Suppressor macrophage (primary cell): Measurements from ENCODE around the gene APP.
"Not testable (repeated sequence)": the region's sequence is repeated elsewhere in the genome, so short reads cannot be mapped to it uniquely, and the experiment has no call there.

Source experiments
- DNase-seq, 4 experiments: peaks; one replicate each; pipeline ENCODE4 v3.0.0-alpha.2; 2020 to 2022

APP gene

GRCh38 chr21:26162081-26162480 lies 8.5 kb downstream of the APP start:
- no peak for DNase-seq

DNA sequence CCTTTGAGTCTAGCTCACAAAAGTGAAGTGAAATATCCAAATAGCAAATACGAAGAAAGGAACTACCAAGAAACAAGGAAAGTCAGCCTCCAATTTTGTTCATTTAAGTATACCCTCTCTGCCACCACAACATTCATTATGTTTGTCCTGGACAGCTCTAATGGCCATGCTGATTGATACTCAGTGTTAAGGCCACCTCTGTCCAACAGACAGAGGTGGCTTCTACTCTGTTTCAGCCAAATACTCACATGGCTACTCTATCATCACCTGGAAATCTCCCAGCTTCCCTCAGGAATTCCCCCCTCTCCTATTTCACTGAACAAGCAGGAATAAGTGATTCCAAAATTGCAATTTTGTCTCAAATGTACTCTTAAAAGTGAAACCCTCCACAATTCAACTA lies 10.7 kb downstream of the APP start:
- DNase-seq = no peak

DNA sequence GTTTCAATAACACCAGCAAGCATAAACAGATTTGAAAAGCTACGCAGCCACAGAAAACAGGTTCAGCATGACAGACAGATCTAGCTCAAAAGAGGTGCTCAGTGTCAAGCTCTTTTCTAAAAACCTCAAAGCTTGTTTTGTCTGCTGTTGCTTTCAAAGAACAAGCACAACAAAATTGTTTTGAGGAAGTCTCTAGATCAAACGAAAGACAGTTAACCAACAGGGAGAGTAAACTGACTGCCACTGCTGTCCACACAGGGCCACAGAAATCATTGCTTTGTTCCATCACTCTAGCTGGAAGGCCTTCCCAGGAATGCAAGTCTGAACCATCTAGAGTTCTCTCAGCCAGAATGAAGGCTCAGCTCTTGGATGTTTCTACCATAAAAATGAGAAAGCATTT lies 12.8 kb downstream of the APP start:
- peak in 1 of 4 experiments; percentile 26 for DNase-seq

DNA sequence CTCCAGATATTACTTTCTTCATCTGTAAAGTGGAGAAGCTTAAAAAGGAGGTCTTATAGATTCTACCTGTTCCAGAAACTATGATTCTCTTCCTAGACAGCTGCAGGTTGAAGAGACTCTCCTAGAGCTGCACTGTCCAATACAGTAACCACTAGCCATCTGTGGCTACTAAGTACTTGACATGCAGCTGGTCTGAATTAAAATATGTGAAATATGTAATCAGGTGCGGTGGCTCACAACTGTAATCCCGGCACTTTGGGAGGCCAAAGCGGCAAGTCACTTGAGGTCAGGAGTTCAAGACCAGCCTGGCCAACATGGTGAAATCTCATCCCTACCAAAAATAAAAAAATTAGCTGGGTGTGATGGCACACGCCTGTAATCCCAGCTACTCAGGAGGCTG lies 15.8 kb downstream of the APP start:
- DNase-seq = no peak

GRCh38 chr21:26153758-26154157 lies 16.8 kb downstream of the APP start:
- DNase-seq = no peak

DNA sequence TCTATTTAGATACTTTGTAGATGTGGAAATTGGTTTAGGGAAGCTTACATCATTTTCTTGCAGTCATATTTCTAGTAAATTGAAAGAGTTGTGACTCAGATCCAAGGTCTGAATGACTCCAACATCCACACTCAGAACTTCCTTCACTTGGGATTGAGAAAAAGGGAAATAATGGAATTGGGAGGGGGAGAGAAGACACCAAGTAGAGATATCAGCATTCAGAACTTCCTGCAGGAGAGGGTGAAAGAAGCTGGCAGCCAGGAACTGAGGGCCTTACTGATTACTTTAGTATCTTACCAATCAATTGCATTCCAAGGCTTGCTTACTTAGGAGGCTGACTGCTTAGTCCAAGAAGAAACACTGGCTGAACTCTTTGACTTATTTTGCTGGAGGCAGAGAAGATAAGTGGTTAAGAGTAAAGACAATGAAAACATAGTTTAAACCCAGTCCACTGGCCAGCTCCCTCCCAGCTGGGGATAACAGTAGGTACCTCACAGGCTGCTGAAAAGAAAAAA lies 21.7 kb downstream of the APP start:
- DNase-seq = peak; percentile 33 to 81 (median 65)

DNA sequence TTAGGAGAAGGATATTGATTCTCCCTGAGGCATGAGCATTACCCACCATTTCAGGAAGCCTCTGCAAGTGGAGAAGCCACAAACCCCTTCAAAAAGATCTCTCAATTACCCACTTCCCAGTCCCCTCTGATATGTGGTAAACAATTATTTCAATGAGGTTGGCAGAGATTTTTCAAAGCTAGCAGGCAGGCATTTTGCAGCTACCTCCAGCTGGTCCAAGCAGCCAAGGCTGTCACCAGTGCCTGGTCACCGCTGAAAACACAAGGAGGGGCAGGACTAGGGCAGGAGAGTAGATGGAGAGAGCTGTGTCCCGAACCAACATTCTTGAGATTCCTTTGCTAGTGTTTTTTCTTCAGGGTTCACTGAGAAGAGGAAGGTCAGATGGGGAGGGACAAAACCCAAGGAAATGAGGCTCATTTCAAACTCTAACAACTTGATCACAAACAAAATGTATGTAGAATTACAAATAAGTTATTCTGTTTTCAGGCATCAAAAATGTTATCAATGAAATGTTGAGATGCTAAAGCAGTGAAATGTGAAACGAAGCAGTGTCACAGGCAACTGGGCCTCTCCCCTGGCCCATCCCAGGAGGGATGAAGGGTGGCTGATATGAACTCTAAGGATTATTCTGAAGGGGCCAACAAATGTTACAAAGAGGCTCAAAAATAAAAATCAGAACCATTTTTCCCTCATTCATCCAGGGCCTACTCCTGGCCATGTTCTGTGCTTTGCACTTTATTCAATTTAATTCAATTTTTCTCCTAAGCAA lies 22.3 kb downstream of the APP start:
- no peak for DNase-seq

- DNase-seq = no peak
Measured at GRCh38 chr21:26147535-26147934, 23.0 kb downstream of the APP start.

GRCh38 chr21:26146681-26147080 lies 23.9 kb downstream of the APP start:
- no peak for DNase-seq

- DNase-seq = no peak
Measured at GRCh38 chr21:26144031-26144430, 26.5 kb downstream of the APP start.

GRCh38 chr21:26142363-26142762 lies 28.2 kb downstream of the APP start:
- DNase-seq = no peak

DNA sequence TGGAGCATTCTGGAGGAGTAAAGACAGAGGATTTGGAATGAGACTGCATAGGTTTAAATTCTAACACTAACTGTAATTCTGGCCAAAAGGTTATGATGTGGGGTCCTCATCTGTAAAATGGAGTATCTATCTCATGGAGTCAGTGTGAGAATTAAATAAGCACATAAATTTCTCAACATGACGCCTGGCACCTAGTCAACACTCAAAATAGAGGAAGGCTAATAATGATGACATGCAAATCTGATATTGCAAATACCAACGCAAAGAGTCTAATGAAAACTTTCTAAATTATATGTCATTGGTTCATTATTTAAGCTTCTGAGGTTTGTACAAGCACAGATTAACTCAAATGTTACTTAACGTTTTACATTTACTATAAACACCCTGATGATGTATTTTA lies 29.6 kb downstream of the APP start:
- peak; percentile 22 to 58 (median 41) for DNase-seq

DNA sequence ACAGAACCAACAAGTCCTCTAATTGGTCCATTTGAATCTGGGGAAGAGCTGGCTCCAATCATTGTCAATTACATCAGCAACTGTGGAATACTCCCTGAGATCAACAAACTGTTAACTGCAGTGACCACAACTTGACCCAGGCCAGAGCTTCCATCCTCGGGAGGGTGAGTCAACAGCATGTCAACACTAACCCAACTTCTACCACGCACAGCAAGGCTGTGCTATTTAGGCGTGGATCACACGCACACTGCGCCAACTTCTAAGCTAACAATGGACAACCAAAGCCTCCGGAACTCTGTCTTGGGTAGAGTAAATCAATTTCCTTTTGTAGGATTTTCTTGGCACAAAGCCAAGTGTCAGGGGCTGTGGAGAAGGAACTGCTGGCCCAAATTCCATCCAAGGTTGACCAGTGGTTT lies 30.4 kb downstream of the APP start:
- DNase-seq = peak; percentile 84 to 92 (median 86)

- no peak for DNase-seq
Measured at GRCh38 chr21:26138615-26139257, 31.8 kb downstream of the APP start.

GRCh38 chr21:26137379-26138060 lies 33.0 kb downstream of the APP start:
- DNase-seq = no peak

DNA sequence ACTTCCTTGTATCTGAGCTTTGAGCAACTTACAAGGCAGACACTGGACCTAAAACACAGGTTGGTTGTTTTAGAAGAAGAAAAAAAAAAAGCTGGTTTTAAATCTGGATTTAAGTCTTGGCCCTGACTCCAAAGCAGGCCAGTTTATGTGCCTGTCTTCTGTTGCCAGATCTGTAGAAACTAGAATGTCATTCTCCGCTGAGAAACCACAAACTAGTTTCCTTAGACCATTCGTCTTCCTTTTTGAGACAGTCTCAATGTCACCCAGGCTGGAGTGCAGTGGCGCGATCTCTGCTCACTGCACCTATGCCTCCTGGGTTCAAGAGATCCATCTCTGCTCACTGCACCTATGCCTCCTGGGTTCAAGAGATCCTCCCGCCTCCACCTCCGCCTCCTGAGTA lies 33.9 kb downstream of the APP start:
- DNase-seq = peak in 1 of 4 experiments; percentile 22

DNA sequence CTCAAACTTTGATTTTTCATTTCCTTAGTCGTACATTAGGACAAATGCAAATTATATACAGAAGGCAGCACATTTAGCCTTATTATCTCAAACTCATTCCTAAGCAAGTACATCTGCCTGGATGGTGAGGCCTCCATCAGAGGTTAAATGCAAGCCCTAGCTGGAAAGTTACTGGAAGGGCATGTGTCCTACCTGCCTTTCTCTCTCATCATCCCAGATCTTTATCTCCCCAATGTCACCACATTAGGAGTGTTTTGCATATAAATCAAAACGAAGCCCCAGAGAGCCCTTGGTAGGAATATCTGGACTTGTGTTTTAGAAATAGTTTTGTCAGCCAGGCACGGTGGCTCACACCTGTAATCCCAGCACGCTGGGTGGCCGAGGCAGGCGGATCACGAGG lies 35.0 kb downstream of the APP start:
- no peak for DNase-seq

DNA sequence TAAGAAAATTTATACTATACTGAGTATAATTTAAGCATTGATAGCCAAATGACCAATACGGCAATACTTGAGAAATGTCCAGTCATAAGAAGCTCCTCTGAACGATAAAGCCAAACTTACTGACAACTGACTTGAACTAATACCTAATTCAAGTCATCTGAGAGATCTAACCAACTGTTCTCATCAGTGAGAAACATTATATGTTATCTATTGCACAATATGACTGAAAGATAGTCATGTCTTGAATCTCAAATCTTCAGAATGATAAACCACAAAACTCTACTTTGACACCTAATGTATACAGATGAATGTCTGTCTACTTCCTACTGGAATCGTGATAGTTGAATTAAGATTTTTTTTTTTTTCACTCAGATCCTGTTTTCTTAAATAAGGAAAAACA lies 39.0 kb downstream of the APP start:
- no peak for DNase-seq

DNA sequence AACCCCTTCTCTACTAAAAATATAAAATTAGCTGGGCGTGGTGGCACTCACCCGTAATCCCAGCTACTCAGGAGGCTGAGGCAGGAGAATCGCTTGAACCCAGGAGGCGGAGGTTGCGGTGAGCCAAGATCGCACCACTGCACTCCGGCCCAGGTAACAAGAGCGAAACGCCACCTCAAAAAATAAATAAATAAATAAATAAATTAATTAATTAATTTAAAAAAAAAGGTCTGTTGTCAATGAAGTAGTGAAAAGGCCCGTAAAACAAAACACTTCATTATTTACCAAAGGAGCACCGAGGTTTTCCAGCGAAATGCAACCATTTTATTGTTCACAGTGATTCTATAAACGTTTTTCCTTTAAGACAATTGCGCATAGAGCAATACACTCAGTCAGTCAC lies 39.5 kb downstream of the APP start:
- not testable (repeated sequence) for DNase-seq

DNA sequence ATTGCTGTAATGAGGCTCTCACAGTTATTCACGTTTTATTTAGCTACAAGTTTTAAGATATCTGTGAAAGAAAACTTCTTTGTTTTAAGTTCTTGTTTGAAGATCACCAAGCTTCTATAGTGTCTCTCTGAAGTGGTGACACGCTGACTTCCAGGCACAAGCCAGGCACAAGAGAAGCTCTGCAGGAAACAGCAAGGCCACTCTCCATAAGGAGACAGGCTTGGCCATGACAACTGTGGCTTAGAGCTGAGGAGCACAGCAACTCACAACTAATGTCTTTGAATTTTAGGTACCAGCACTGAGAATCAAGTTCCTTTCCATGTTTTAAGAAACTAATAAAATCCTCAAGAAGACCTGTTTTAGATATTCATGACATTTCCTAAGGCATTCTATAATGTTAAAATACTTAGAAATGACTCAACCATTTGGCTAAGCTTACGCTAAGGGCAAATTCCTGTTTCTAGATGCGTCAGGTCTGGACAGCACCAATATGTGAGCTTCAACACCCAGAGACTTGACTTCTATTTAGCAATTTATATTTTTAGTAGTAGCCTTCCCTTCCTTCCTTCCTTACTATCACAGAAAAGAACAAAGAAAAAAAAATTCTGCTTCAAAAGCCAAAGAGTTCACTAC lies 40.2 kb downstream of the APP start:
- peak; percentile 31 to 59 (median 49) for DNase-seq

GRCh38 chr21:26127918-26128317 lies 42.7 kb downstream of the APP start:
- no peak for DNase-seq

- DNase-seq = no peak
Measured at GRCh38 chr21:26127073-26127814, 43.3 kb downstream of the APP start.
